CD14-positive monocyte (primary cell): Measurements from ENCODE around the gene FOXJ3. TPM values are rescaled to one million over a fixed set of nuclear protein-coding genes. Genes with fewer than 3 reads are reported as not detected.

Experiments
- DNase-seq, 3 donors: peaks; one replicate each; pipeline ENCODE4 v3.0.0-alpha.2; 2011 to 2022
- H2AFZ ChIP-seq: 2 replicates; pipeline ENCODE4 v1.6.0; 2012; ENCODE audit warnings: mild to moderate bottlenecking, low read depth, low read length, inconsistent platforms; ENCODE audit not compliant: insufficient read depth, poor library complexity, severe bottlenecking
- H3K27ac ChIP-seq, 2 donors: 1 replicate in 1 of 2; 2 replicates in 1 of 2; pipeline ENCODE4 v1.5.1; 2012 to 2013; ENCODE audit warnings: low read length in 2 of 2, control low read depth in 1 of 2, inconsistent platforms in 1 of 2, low read depth in 1 of 2, mild to moderate bottlenecking in 1 of 2
- H3K27me3 ChIP-seq, 2 donors: one replicate each; pipeline versions ENCODE4 v1.6.0 to v1.6.1; 2011 to 2013; ENCODE audit warnings: low read length in 2 of 2; ENCODE audit not compliant: control insufficient read depth in 2 of 2, insufficient read depth in 2 of 2
- H3K36me3 ChIP-seq, 2 donors: replicated peaks in 1 of 2; 1 replicate in 1 of 2; 2 replicates in 1 of 2; pipeline versions ENCODE4 v1.5.1 to v1.6.1; 2012 to 2013; ENCODE audit warnings: low read length in 2 of 2, control low read depth in 1 of 2, inconsistent platforms in 1 of 2, mild to moderate bottlenecking in 1 of 2; ENCODE audit not compliant: insufficient read depth in 2 of 2, control insufficient read depth in 1 of 2
- H3K4me1 ChIP-seq, 2 donors: 1 replicate in 1 of 2; 2 replicates in 1 of 2; pipeline versions ENCODE4 v1.5.1 to v1.6.1; 2012 to 2013; ENCODE audit warnings: low read length in 2 of 2, control low read depth in 1 of 2, inconsistent platforms in 1 of 2, mild to moderate bottlenecking in 1 of 2, moderate library complexity in 1 of 2; ENCODE audit not compliant: insufficient read depth in 2 of 2, control insufficient read depth in 1 of 2
- H3K4me2 ChIP-seq: replicated peaks from 2 replicates; pipeline ENCODE3; 2012; ENCODE audit warnings: low read length, moderate library complexity, mild to moderate bottlenecking; ENCODE audit not compliant: poor library complexity, severe bottlenecking; ENCODE audit errors: extremely low read depth
- H3K4me3 ChIP-seq, 3 experiments: fragments of 200-600 bp in 1 of 3; sonication (generic) in 1 of 3; replicated peaks in 1 of 3; 1 replicate in 2 of 3; 2 replicates in 1 of 3; pipeline ENCODE4 v1.5.1; 2011 to 2013; ENCODE audit warnings: low read length in 3 of 3, mild to moderate bottlenecking in 3 of 3, control low read depth in 2 of 3, low read depth in 2 of 3, inconsistent platforms in 1 of 3, moderate library complexity in 1 of 3
- H3K79me2 ChIP-seq: 2 replicates; pipeline ENCODE4 v1.6.0; 2012; ENCODE audit warnings: mild to moderate bottlenecking, control low read depth, inconsistent platforms, low read length, moderate library complexity; ENCODE audit not compliant: insufficient read depth
- H3K9ac ChIP-seq: 2 replicates; pipeline ENCODE4 v1.6.0; 2017; ENCODE audit warnings: low read length, mild to moderate bottlenecking; ENCODE audit not compliant: insufficient read depth, poor library complexity, severe bottlenecking
- H3K9me3 ChIP-seq, 2 donors: replicated peaks in 1 of 2; 1 replicate in 1 of 2; 2 replicates in 1 of 2; pipeline versions ENCODE4 v1.5.1 to v1.6.1; 2012 to 2013; ENCODE audit warnings: low read length in 2 of 2, control low read depth in 1 of 2; ENCODE audit not compliant: control insufficient read depth in 1 of 2, insufficient read depth in 1 of 2
- H4K20me1 ChIP-seq: 2 replicates; pipeline ENCODE4 v1.6.0; 2012; ENCODE audit warnings: mild to moderate bottlenecking, low read length, control low read depth, moderate library complexity; ENCODE audit not compliant: insufficient read depth
- H3K27ac Mint-ChIP-seq, 7 donors: one replicate each; pipeline ENCODE4 v1.8.0; 2020; ENCODE audit warnings: mild to moderate bottlenecking in 7 of 7, mixed read lengths in 7 of 7, moderate library complexity in 6 of 7, inconsistent platforms in 2 of 7
- H3K27me3 Mint-ChIP-seq, 3 donors: one replicate each; pipeline ENCODE4 v1.8.0; 2021 to 2022; ENCODE audit warnings: low read depth in 3 of 3, mild to moderate bottlenecking in 3 of 3, mixed read lengths in 3 of 3, moderate library complexity in 3 of 3, inconsistent platforms in 1 of 3
- H3K36me3 Mint-ChIP-seq, 2 donors: one replicate each; pipeline ENCODE4 v1.8.0; 2020; ENCODE audit warnings: mixed read lengths in 2 of 2, inconsistent platforms in 1 of 2, mild to moderate bottlenecking in 1 of 2
- H3K4me1 Mint-ChIP-seq: one replicate; pipeline ENCODE4 v1.8.0; 2020; ENCODE audit warnings: mild to moderate bottlenecking, mixed read lengths
- H3K4me3 Mint-ChIP-seq, 2 donors: one replicate each; pipeline ENCODE4 v1.8.0; 2020; ENCODE audit warnings: mild to moderate bottlenecking in 2 of 2, mixed read lengths in 2 of 2, moderate library complexity in 1 of 2
- H3K9me3 Mint-ChIP-seq, 7 donors: one replicate each; pipeline ENCODE4 v1.8.0; 2020 to 2022; ENCODE audit warnings: mixed read lengths in 7 of 7, mild to moderate bottlenecking in 6 of 7, moderate library complexity in 6 of 7, inconsistent platforms in 2 of 7
- CTCF ChIP-seq: fragments of 200-600 bp; IDR thresholded peaks from one replicate; pipeline ENCODE4 v1.8.0; 2022; ENCODE audit warnings: antibody characterized with exemption, mild to moderate bottlenecking
- WGBS: methylation state at CpG from one replicate; pipeline ENCODE4 v1.1.5; 2013; ENCODE audit warnings: missing lambda C conversion rate; ENCODE audit not compliant: insufficient coverage; 5-methylcytosine and 5-hydroxymethylcytosine counted together
- intact Hi-C, 2 donors: fragments of 100-400 bp; cut with micrococcal nuclease; formaldehyde crosslinking; loops; one replicate each; pipeline versions ENCODE4 v1.15.0 to v1.15.1; 2023
- polyA plus RNA-seq, 3 donors: library from polyadenylated mRNA; depleted of rRNA in 1 of 3; unstranded in 2 of 3; stranded (reverse) in 1 of 3; fragments of 300-500 nt in 2 of 3; fragments of >200 nt in 1 of 3; fragmentation: Illumina TruSeq in 2 of 3; gene quantifications; 1 replicate in 2 of 3; 2 replicates in 1 of 3; pipeline ENCODE4 v1.2.3, GENCODE V29; 2012 to 2021

Gene FOXJ3
- polyA plus RNA-seq, 3 donors: 10.2 to 18.5 (median 18.4) TPM

- no peaks in the 10 kb centered on the region for H4K20me1 ChIP-seq
- Mint-ChIP-seq H3K4me1 (peaks cover 3% of the 10 kb centered on the region), H3K4me3 (no peak overlapping the region), H3K27me3 (peaks cover 0 to 2% (median 0%) of the 10 kb centered on the region in 3 donors), H3K27ac (no peak overlapping the region), H3K9me3 (no peaks in the 10 kb centered on the region), H3K36me3 (peaks cover 52 to 53% of the 10 kb centered on the region in 2 donors)
- no peaks in the 10 kb centered on the region for H3K79me2 ChIP-seq
- no peak overlapping the region for H3K9ac ChIP-seq
- peaks cover 20 to 77% of the 10 kb centered on the region in 2 donors for H3K36me3 ChIP-seq
- H3K27me3 ChIP-seq: no peaks in the 10 kb centered on the region
- 75% methylated on average over 2 of the region's 4 CpGs for WGBS
- no peak for DNase-seq
- no peak overlapping the region for H2AFZ ChIP-seq
- TF ChIP-seq CTCF: no peak
- no peak overlapping the region for H3K4me2 ChIP-seq
- no peak overlapping the region for H3K4me3 ChIP-seq
- no peak overlapping the region for H3K27ac ChIP-seq
- intact Hi-C loops: loop anchor here in 1 of 2 donors (10.0 kb wide), 1 partner anchor 605 kb away; no protein-coding TSS in a partner anchor
- no peaks in the 10 kb centered on the region for H3K4me1 ChIP-seq
- H3K9me3 ChIP-seq: no peaks in the 10 kb centered on the region
Measured at GRCh38 chr1:42179900-42180329, 155.1 kb downstream of the FOXJ3 start.

GRCh38 chr1:42179275-42179674, 155.8 kb downstream of the FOXJ3 start:
- H4K20me1 ChIP-seq: no peaks in the 10 kb centered on the region
- H3K4me3 ChIP-seq: no peak overlapping the region
- H3K4me1 Mint-ChIP-seq: no peaks in the 10 kb centered on the region
- H3K36me3 ChIP-seq: peaks cover 20 to 76% of the 10 kb centered on the region in 2 donors
- peaks cover 45 to 48% of the 10 kb centered on the region in 2 donors for H3K36me3 Mint-ChIP-seq
- H2AFZ ChIP-seq: no peak overlapping the region
- no peak overlapping the region for H3K4me3 Mint-ChIP-seq
- H3K27me3 Mint-ChIP-seq: peaks cover 0 to 2% (median 0%) of the 10 kb centered on the region in 3 donors
- no peaks in the 10 kb centered on the region for H3K9me3 Mint-ChIP-seq
- WGBS: no CpG with 5 or more reads among the region's 2 CpGs
- H3K9ac ChIP-seq: no peak overlapping the region
- H3K4me2 ChIP-seq: no peak overlapping the region
- no peaks in the 10 kb centered on the region for H3K9me3 ChIP-seq
- DNase-seq: no peak
- TF ChIP-seq CTCF: no peak
- no peaks in the 10 kb centered on the region for H3K27me3 ChIP-seq
- H3K79me2 ChIP-seq: no peaks in the 10 kb centered on the region
- intact Hi-C loops: loop anchor here in 1 of 2 donors (10.0 kb wide), 1 partner anchor 604 kb away; no protein-coding TSS in a partner anchor
- no peak overlapping the region for H3K27ac Mint-ChIP-seq
- no peak overlapping the region for H3K27ac ChIP-seq
- H3K4me1 ChIP-seq: no peaks in the 10 kb centered on the region
